ENCODE data around the gene NRDE2. TPM values are rescaled to one million over a fixed set of nuclear protein-coding genes. Genes with fewer than 3 reads are reported as not detected.

NRDE2 gene
- total and polyA plus RNA-seq, 7 donors = 5.8 to 21.8 (median 11.0) TPM

DNA sequence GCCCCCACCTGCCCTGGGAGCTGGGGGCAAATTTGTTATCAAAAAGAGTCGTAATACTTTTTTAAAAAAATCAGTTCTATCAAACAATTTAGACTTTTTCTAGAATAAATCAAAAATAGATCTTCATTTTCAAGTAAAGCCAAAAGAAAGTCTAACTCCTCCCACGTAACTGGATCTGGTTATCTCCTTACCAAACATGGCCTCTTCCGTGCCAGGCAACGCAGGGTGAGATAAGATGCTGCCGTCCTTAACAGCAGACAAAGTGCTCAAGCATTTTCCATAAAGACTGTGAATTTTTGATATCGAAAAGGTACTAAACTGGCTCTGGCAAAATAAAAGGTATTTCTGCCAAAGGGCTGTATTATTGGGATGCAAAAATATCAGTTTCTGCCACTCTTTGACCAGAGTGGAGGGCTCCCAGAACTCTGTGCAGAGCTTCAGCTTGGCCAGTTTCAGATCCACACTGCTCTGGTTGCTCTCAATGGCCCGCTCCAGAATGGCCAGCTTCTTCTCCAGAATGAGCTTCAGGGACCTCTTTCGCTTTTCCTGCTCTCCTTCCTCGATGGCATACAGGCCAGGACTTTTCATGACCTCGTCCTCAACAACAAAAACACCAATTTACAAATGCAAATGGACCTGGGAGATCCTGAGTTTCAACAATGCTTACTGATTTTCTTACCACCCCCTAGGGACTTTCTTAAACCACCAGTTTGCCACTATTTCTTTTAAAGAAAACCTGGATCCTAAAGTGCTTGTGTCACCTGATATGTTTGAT, 29.0 kb downstream of the NRDE2 start:
- H3K9me3 ChIP-seq = no peaks in the 10 kb centered on the region
- peaks cover 39% of the 10 kb centered on the region for H3K4me1 ChIP-seq
- ATAC-seq (no peak), DNase-seq (no peak)
- H3K27me3 ChIP-seq (ENCODE audit: insufficient read depth in 3 of 3, low read length in 2 of 3) = no peaks in the 10 kb centered on the region
- H3K36me3 ChIP-seq (ENCODE audit: insufficient read depth in 1 of 2, low read depth in 1 of 2) = peaks cover 8 to 36% of the 10 kb centered on the region in 2 donors
- intact Hi-C loops (cut with DNase I) = loop anchor here (5.0 kb wide), 4 partner anchors 80 to 455 kb away; partner anchors contain the start of gene CALM1 (in 1 of the 2)
- no peak overlapping the region for H3K4me3 ChIP-seq
- peak overlapping the region; percentile 74 for H3K27ac ChIP-seq
- TF ChIP-seq, protein P1, sequence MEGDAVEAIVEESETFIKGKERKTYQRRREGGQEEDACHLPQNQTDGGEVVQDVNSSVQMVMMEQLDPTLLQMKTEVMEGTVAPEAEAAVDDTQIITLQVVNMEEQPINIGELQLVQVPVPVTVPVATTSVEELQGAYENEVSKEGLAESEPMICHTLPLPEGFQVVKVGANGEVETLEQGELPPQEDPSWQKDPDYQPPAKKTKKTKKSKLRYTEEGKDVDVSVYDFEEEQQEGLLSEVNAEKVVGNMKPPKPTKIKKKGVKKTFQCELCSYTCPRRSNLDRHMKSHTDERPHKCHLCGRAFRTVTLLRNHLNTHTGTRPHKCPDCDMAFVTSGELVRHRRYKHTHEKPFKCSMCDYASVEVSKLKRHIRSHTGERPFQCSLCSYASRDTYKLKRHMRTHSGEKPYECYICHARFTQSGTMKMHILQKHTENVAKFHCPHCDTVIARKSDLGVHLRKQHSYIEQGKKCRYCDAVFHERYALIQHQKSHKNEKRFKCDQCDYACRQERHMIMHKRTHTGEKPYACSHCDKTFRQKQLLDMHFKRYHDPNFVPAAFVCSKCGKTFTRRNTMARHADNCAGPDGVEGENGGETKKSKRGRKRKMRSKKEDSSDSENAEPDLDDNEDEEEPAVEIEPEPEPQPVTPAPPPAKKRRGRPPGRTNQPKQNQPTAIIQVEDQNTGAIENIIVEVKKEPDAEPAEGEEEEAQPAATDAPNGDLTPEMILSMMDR (IDR thresholded peaks at IDR 0.05) = no peak
- WGBS, 3 donors = 70 to 83% (median 70%) methylated on average over 10 of the region's 10 CpGs

DNA sequence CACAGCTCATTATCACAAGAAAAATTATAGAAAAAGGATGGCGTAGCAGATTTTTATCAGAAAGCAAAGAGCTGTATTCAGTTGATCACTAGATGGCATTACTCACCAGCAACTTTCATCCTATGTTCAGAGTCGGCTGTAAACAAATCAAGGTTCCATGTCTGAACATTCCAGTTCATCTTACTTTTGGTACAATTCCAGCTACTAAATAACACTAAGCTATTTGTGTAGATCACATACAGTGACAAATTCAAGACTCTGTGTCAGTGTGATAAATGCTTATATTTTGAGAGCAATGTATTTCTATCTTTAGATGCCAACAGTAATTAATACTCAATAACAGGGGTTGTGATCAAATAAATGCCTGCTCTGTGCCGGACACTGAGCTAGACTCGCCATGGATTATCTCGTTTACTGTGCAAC, 30.1 kb downstream of the NRDE2 start:
- 23 to 49% (median 28%) methylated on average over 5 of the region's 5 CpGs for WGBS, 3 donors
- Histone ChIP-seq H3K4me1 (peaks cover 34% of the 10 kb centered on the region), H3K9me3 (no peaks in the 10 kb centered on the region), H3K27ac (peak overlapping the region; percentile 74), H3K27me3 (ENCODE audit: insufficient read depth in 3 of 3, low read length in 2 of 3) (no peaks in the 10 kb centered on the region), H3K4me3 (no peak overlapping the region), H3K36me3 (ENCODE audit: insufficient read depth in 1 of 2, low read depth in 1 of 2) (peaks cover 8 to 45% of the 10 kb centered on the region in 2 donors)
- intact Hi-C loops (cut with DNase I) = loop anchor here (5.0 kb wide), 4 partner anchors 81 to 456 kb away; partner anchors contain the start of gene CALM1 (in 1 of the 2)
- ATAC-seq = peak; percentile 43 to 73 (median 64)
- DNase-seq = no peak
- TF ChIP-seq, protein P1 (IDR thresholded peaks at IDR 0.05) = peak; percentile 66

DNA sequence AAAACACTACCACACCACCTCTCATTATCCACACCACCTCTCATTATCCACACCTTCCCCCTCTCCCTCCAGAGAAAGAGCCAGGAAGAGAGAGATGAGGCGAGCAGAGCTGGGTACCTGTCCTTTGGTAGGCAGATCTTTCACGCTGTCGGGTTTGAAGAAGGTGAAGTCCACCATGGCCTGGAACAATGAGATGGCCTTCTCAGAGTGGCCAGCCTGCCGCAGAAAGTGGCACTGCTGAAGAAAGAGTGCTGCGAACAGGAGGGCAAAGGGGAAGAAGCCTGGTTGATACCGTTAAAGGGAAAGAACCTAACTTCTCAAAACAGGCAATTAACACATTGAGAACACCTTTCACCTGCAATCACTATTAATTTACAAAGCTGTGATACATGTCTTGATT, 30.6 kb downstream of the NRDE2 start:
- Histone ChIP-seq H3K27me3 (ENCODE audit: insufficient read depth in 3 of 3, low read length in 2 of 3) (no peaks in the 10 kb centered on the region), H3K9me3 (no peaks in the 10 kb centered on the region), H3K27ac (peak overlapping the region; percentile 74), H3K4me1 (peaks cover 34% of the 10 kb centered on the region), H3K36me3 (ENCODE audit: insufficient read depth in 1 of 2, low read depth in 1 of 2) (peaks cover 8 to 50% of the 10 kb centered on the region in 2 donors), H3K4me3 (no peak overlapping the region)
- WGBS, 3 donors = 75 to 83% (median 83%) methylated on average over 6 of the region's 6 CpGs
- intact Hi-C loops (cut with DNase I) = loop anchor here (5.0 kb wide), 4 partner anchors 81 to 456 kb away; partner anchors contain the start of gene CALM1 (in 1 of the 2)
- TF ChIP-seq, protein P1 (IDR thresholded peaks at IDR 0.05) = no peak
- DNase-seq (no peak), ATAC-seq (no peak)

DNA sequence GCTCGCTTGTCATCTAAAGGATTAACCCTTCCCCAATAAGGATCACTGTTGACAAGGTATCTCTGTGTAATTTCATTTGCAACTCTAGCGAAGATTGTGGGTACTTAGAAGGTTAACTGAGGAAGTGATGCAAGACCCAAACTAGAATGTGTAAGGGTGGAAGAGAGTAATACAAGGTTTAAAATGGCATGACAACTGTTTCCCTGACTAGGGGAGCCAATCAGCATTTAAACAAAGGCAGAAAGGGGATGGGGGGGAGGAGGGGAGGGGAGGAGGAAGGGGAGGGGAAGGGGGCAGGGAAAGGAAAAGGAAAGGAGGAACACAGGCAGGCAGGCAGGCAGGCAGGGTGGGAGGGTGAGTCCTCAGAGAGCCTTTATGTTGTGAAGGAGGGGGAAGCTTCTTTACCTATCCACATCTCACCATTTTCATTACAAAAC, 31.1 kb downstream of the NRDE2 start:
- intact Hi-C loops (cut with DNase I) = loop anchor here (5.0 kb wide), 4 partner anchors 82 to 457 kb away; partner anchors contain the start of gene CALM1 (in 1 of the 2)
- H3K36me3 ChIP-seq (ENCODE audit: insufficient read depth in 1 of 2, low read depth in 1 of 2) = peaks cover 8 to 55% of the 10 kb centered on the region in 2 donors
- peaks cover 34% of the 10 kb centered on the region for H3K4me1 ChIP-seq
- no peaks in the 10 kb centered on the region for H3K27me3 ChIP-seq (ENCODE audit: insufficient read depth in 3 of 3, low read length in 2 of 3)
- peak overlapping the region; percentile 74 for H3K27ac ChIP-seq
- ATAC-seq (peak in 1 of 4 donors; percentile 1), DNase-seq (no peak)
- no peak overlapping the region for H3K4me3 ChIP-seq
- 92 to 96% (median 93%) methylated on average over 2 of the region's 2 CpGs for WGBS, 3 donors
- TF ChIP-seq, protein P1 (IDR thresholded peaks at IDR 0.05) = no peak
- H3K9me3 ChIP-seq = no peaks in the 10 kb centered on the region

All from psoas muscle (tissue), 8 donors.